ENCODE measurements around the gene C6orf89.

DNA sequence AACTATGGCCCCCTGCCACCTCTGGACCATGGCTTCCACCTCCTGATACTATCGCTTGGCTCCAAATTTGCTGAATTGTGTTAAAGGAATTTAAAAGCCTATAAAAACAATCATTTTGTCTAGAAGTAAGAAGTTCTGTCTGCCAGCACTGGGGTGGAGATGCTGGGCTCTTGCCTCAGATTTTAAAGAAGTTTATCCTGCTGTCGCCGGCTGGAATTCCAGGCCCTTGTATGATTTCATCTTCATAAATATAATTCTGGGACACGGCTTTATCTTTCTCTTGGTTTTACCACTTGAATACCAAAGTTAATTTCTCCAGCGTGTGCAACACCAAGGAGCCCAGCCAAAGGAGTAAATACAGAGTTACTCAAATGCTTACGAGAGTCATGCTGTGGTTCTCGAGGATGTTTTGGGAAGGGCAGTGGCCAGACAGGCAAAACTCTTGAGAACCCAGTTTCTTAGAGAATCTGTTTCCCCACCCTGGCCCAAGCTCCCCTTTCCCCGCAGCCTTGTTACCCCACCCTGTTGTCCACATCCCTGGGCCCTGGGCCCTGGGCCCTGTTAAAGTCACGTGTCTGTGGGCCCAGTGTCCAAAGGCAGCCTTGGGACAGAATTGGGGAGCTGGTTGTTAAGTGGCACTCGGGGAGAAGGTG lies 31.9 kb downstream of the C6orf89 start:
- TF ChIP-seq EZH2phosphoT487 (IDR thresholded peaks at IDR 0.05; ENCODE audit: insufficient read depth, low read depth) (0 out of 2 replicates have a peak, but pooled peaks have one; percentile 43), EZH2 (IDR thresholded peaks at IDR 0.05; ENCODE audit: insufficient read depth, poor library complexity, severe bottlenecking) (no peak)
